ENCODE data around the gene MAGI2.
A peak's percentile ranks its signal among the peaks of the same experiment; 100 is the strongest.
"Not testable (repeated sequence)": the region's sequence is repeated elsewhere in the genome, so short reads cannot be mapped to it uniquely, and the experiment has no call there.

MAGI2 gene

GRCh38 chr7:78528964-78529363 lies 924.5 kb downstream of the MAGI2 start:
- H3K9me3 ChIP-seq (ENCODE audit: control insufficient read depth, low read depth, low read length): no peaks in the 10 kb centered on the region
- H3K27ac ChIP-seq (ENCODE audit: low read length): peak overlapping the region; percentile 59

GRCh38 chr7:78523930-78524329 lies 929.5 kb downstream of the MAGI2 start:
- H3K4me3 ChIP-seq (ENCODE audit: low read length): no peak overlapping the region
- no peaks in the 10 kb centered on the region for H3K36me3 ChIP-seq (ENCODE audit: control insufficient read depth, low read depth, low read length)
- H3K27me3 ChIP-seq (ENCODE audit: control insufficient read depth, insufficient read depth, low read length): no peaks in the 10 kb centered on the region
- no peak overlapping the region for H3K27ac ChIP-seq (ENCODE audit: low read length)
- peaks cover 14% of the 10 kb centered on the region for H3K4me1 ChIP-seq (ENCODE audit: control insufficient read depth, low read depth, low read length)
- no peak overlapping the region for H3K9ac ChIP-seq (ENCODE audit: low read length)
- no peaks in the 10 kb centered on the region for H3K9me3 ChIP-seq (ENCODE audit: control insufficient read depth, low read depth, low read length)

More at GRCh38 chr7:78528964-78529363, 924.5 kb downstream of the MAGI2 start:
- Histone ChIP-seq H3K36me3 (ENCODE audit: control insufficient read depth, low read depth, low read length) (no peaks in the 10 kb centered on the region), H3K4me3 (ENCODE audit: low read length) (peak overlapping the region; percentile 13), H3K4me1 (ENCODE audit: control insufficient read depth, low read depth, low read length) (peaks cover 25% of the 10 kb centered on the region), H3K27me3 (ENCODE audit: control insufficient read depth, insufficient read depth, low read length) (no peaks in the 10 kb centered on the region), H3K9ac (ENCODE audit: low read length) (no peak overlapping the region)

DNA sequence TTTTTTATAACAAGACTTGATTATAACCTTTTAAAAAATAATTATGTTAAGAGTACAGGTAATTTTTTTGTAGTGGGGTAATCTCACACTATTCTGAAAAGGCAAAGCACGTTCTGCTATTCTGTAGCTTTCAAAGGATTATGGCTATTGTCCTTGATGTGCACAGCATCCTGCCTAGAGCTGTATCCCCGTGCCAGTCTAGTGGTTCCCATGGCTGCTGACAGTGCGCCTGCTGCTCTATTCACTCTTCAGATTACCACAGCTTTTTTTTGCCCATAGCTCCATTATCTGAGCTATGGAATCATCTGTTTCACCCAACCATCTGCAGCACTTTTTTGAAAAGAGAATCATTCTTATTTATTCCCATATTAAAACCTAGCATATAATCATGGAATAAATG lies 931.5 kb downstream of the MAGI2 start:
- Histone ChIP-seq H3K27ac (ENCODE audit: low read length) (no peak overlapping the region), H3K4me3 (ENCODE audit: low read length) (no peak overlapping the region), H3K4me1 (ENCODE audit: control insufficient read depth, low read depth, low read length) (peaks cover 3% of the 10 kb centered on the region), H3K9me3 (ENCODE audit: control insufficient read depth, low read depth, low read length) (no peaks in the 10 kb centered on the region), H3K9ac (ENCODE audit: low read length) (no peak overlapping the region), H3K27me3 (ENCODE audit: control insufficient read depth, insufficient read depth, low read length) (no peaks in the 10 kb centered on the region), H3K36me3 (ENCODE audit: control insufficient read depth, low read depth, low read length) (no peaks in the 10 kb centered on the region)

- H3K9ac ChIP-seq (ENCODE audit: low read length): no peak overlapping the region
- H3K36me3 ChIP-seq (ENCODE audit: control insufficient read depth, low read depth, low read length): no peaks in the 10 kb centered on the region
- no peaks in the 10 kb centered on the region for H3K9me3 ChIP-seq (ENCODE audit: control insufficient read depth, low read depth, low read length)
- no peak overlapping the region for H3K4me3 ChIP-seq (ENCODE audit: low read length)
- H3K4me1 ChIP-seq (ENCODE audit: control insufficient read depth, low read depth, low read length): peaks cover 8% of the 10 kb centered on the region
- no peaks in the 10 kb centered on the region for H3K27me3 ChIP-seq (ENCODE audit: control insufficient read depth, insufficient read depth, low read length)
- H3K27ac ChIP-seq (ENCODE audit: low read length): no peak overlapping the region
These were observed 937.0 kb downstream of the MAGI2 start for GRCh38 chr7:78516450-78516849.

GRCh38 chr7:78514634-78515033 lies 938.8 kb downstream of the MAGI2 start:
- H3K4me1 ChIP-seq (ENCODE audit: control insufficient read depth, low read depth, low read length): peaks cover 8% of the 10 kb centered on the region
- no peak overlapping the region for H3K9ac ChIP-seq (ENCODE audit: low read length)
- H3K27me3 ChIP-seq (ENCODE audit: control insufficient read depth, insufficient read depth, low read length): no peaks in the 10 kb centered on the region
- H3K36me3 ChIP-seq (ENCODE audit: control insufficient read depth, low read depth, low read length): no peaks in the 10 kb centered on the region
- H3K27ac ChIP-seq (ENCODE audit: low read length): no peak overlapping the region
- no peaks in the 10 kb centered on the region for H3K9me3 ChIP-seq (ENCODE audit: control insufficient read depth, low read depth, low read length)
- no peak overlapping the region for H3K4me3 ChIP-seq (ENCODE audit: low read length)

DNA sequence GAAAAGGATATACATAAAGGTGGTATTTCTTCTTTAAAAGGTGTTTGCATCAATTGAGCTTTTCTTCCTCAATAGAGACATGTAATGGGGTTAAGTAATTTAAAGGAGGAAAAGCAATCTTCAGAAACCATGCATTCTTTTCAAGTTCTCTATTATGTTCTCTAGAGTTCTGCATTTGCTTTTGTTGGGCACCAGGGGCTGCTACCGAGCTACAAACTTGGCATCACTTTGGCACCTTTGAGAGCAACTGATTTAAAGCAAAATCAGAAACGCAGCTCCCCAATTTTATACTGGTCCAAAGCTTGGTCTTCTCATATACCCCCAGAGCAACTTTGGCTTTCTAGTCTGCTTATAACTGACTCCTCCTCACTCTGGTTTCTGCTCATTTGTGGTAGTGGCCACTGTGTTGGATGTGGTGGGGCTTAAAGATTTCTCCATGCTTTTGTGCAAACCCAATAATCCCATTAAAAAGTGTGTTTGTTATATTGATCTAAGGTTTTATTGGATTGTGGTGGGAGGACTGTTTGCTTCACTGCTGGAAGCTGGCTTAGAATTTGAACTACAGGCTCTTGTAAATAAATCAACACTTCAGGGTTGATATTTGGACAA lies 942.8 kb downstream of the MAGI2 start:
- Histone ChIP-seq H3K36me3 (ENCODE audit: control insufficient read depth, low read depth, low read length) (no peaks in the 10 kb centered on the region), H3K9ac (ENCODE audit: low read length) (no peak overlapping the region), H3K9me3 (ENCODE audit: control insufficient read depth, low read depth, low read length) (no peaks in the 10 kb centered on the region), H3K27ac (ENCODE audit: low read length) (no peak overlapping the region), H3K27me3 (ENCODE audit: control insufficient read depth, insufficient read depth, low read length) (no peaks in the 10 kb centered on the region), H3K4me1 (ENCODE audit: control insufficient read depth, low read depth, low read length) (peaks cover 8% of the 10 kb centered on the region), H3K4me3 (ENCODE audit: low read length) (no peak overlapping the region)

GRCh38 chr7:78503301-78503700 lies 950.2 kb downstream of the MAGI2 start:
- not testable (repeated sequence) for H3K9me3 ChIP-seq (ENCODE audit: control insufficient read depth, low read depth, low read length); H3K36me3 ChIP-seq (ENCODE audit: control insufficient read depth, low read depth, low read length); H3K27me3 ChIP-seq (ENCODE audit: control insufficient read depth, insufficient read depth, low read length); H3K4me3 ChIP-seq (ENCODE audit: low read length); H3K9ac ChIP-seq (ENCODE audit: low read length); H3K27ac ChIP-seq (ENCODE audit: low read length); H3K4me1 ChIP-seq (ENCODE audit: control insufficient read depth, low read depth, low read length)

GRCh38 chr7:78501064-78501463 lies 952.4 kb downstream of the MAGI2 start:
- H3K36me3 ChIP-seq (ENCODE audit: control insufficient read depth, low read depth, low read length): no peaks in the 10 kb centered on the region
- H3K27ac ChIP-seq (ENCODE audit: low read length): no peak overlapping the region
- no peak overlapping the region for H3K9ac ChIP-seq (ENCODE audit: low read length)
- peaks cover 8% of the 10 kb centered on the region for H3K4me1 ChIP-seq (ENCODE audit: control insufficient read depth, low read depth, low read length)
- H3K27me3 ChIP-seq (ENCODE audit: control insufficient read depth, insufficient read depth, low read length): no peaks in the 10 kb centered on the region
- no peaks in the 10 kb centered on the region for H3K9me3 ChIP-seq (ENCODE audit: control insufficient read depth, low read depth, low read length)
- no peak overlapping the region for H3K4me3 ChIP-seq (ENCODE audit: low read length)

- Histone ChIP-seq H3K9ac (ENCODE audit: low read length) (no peak overlapping the region), H3K9me3 (ENCODE audit: control insufficient read depth, low read depth, low read length) (no peaks in the 10 kb centered on the region), H3K27me3 (ENCODE audit: control insufficient read depth, insufficient read depth, low read length) (no peaks in the 10 kb centered on the region), H3K27ac (ENCODE audit: low read length) (no peak overlapping the region), H3K36me3 (ENCODE audit: control insufficient read depth, low read depth, low read length) (no peaks in the 10 kb centered on the region), H3K4me3 (ENCODE audit: low read length) (no peak overlapping the region), H3K4me1 (ENCODE audit: control insufficient read depth, low read depth, low read length) (peaks cover 8% of the 10 kb centered on the region)
These were observed 953.5 kb downstream of the MAGI2 start for GRCh38 chr7:78499971-78500370.

- H3K27ac ChIP-seq (ENCODE audit: low read length): no peak overlapping the region
- no peaks in the 10 kb centered on the region for H3K9me3 ChIP-seq (ENCODE audit: control insufficient read depth, low read depth, low read length)
- no peak overlapping the region for H3K9ac ChIP-seq (ENCODE audit: low read length)
- no peak overlapping the region for H3K4me3 ChIP-seq (ENCODE audit: low read length)
- H3K36me3 ChIP-seq (ENCODE audit: control insufficient read depth, low read depth, low read length): no peaks in the 10 kb centered on the region
- peaks cover 8% of the 10 kb centered on the region for H3K4me1 ChIP-seq (ENCODE audit: control insufficient read depth, low read depth, low read length)
- H3K27me3 ChIP-seq (ENCODE audit: control insufficient read depth, insufficient read depth, low read length): no peaks in the 10 kb centered on the region
These were observed 954.2 kb downstream of the MAGI2 start for GRCh38 chr7:78499283-78499682.

- Histone ChIP-seq H3K9ac (ENCODE audit: low read length) (no peak overlapping the region), H3K4me1 (ENCODE audit: control insufficient read depth, low read depth, low read length) (peaks cover 8% of the 10 kb centered on the region), H3K9me3 (ENCODE audit: control insufficient read depth, low read depth, low read length) (no peaks in the 10 kb centered on the region), H3K4me3 (ENCODE audit: low read length) (no peak overlapping the region), H3K27me3 (ENCODE audit: control insufficient read depth, insufficient read depth, low read length) (no peaks in the 10 kb centered on the region), H3K36me3 (ENCODE audit: control insufficient read depth, low read depth, low read length) (no peaks in the 10 kb centered on the region), H3K27ac (ENCODE audit: low read length) (no peak overlapping the region)
These were observed 955.6 kb downstream of the MAGI2 start for GRCh38 chr7:78497728-78498427.

GRCh38 chr7:78496096-78496630 lies 957.3 kb downstream of the MAGI2 start:
- no peak overlapping the region for H3K9ac ChIP-seq (ENCODE audit: low read length)
- no peaks in the 10 kb centered on the region for H3K27me3 ChIP-seq (ENCODE audit: control insufficient read depth, insufficient read depth, low read length)
- H3K36me3 ChIP-seq (ENCODE audit: control insufficient read depth, low read depth, low read length): no peaks in the 10 kb centered on the region
- H3K9me3 ChIP-seq (ENCODE audit: control insufficient read depth, low read depth, low read length): no peaks in the 10 kb centered on the region
- peaks cover 21% of the 10 kb centered on the region for H3K4me1 ChIP-seq (ENCODE audit: control insufficient read depth, low read depth, low read length)
- H3K27ac ChIP-seq (ENCODE audit: low read length): no peak overlapping the region
- no peak overlapping the region for H3K4me3 ChIP-seq (ENCODE audit: low read length)

Data from iPS-18a (cell line).